Calu3 (cell line): ENCODE data around the gene ITGB7. TPM values are rescaled to one million over a fixed set of nuclear protein-coding genes. Genes with fewer than 3 reads are reported as not detected.
"Not testable (repeated sequence)": the region's sequence is repeated elsewhere in the genome, so short reads cannot be mapped to it uniquely, and the experiment has no call there.

Source experiments
- BruUV-seq: library from RNA; stranded (reverse); fragments of 400-500 nt; replicated peaks from 2 replicates; lab custom pipeline; 2021; lab: Mats Ljungman, UMichigan
- CTCF ChIA-PET: fragments of 300-600 bp; sonication (Branson Sonifier 250); formaldehyde crosslinking; loops from one replicate; lab custom pipeline; 2022; ENCODE audit warnings: antibody characterized with exemption; lab: Charles Lee
- DNase-seq: peaks from one replicate; pipeline ENCODE4 v3.0.0; 2022
- H3K27ac Mint-ChIP-seq: one replicate; pipeline ENCODE4 v1.8.0; 2022; ENCODE audit warnings: mixed read lengths; ENCODE audit not compliant: unreplicated experiment
- H3K27me3 Mint-ChIP-seq: one replicate; pipeline ENCODE4 v1.8.0; 2022; ENCODE audit warnings: mixed read lengths; ENCODE audit not compliant: unreplicated experiment
- H3K36me3 Mint-ChIP-seq: one replicate; pipeline ENCODE4 v1.8.0; 2022; ENCODE audit warnings: mild to moderate bottlenecking, moderate library complexity, mixed read lengths; ENCODE audit not compliant: insufficient read depth, unreplicated experiment
- H3K4me1 Mint-ChIP-seq: one replicate; pipeline ENCODE4 v1.8.0; 2022; ENCODE audit warnings: mild to moderate bottlenecking, low read depth, mixed read lengths; ENCODE audit not compliant: unreplicated experiment
- H3K4me3 Mint-ChIP-seq: one replicate; pipeline ENCODE4 v1.8.0; 2022; ENCODE audit warnings: mild to moderate bottlenecking, low read depth, moderate library complexity, mixed read lengths; ENCODE audit not compliant: unreplicated experiment
- H3K9me3 Mint-ChIP-seq: one replicate; pipeline ENCODE4 v1.8.0; 2022; ENCODE audit warnings: low read depth, mixed read lengths; ENCODE audit not compliant: unreplicated experiment
- CTCF ChIP-seq: fragments of 200-600 bp; IDR thresholded peaks from one replicate; pipeline ENCODE4 v1.8.0; 2022; ENCODE audit warnings: antibody characterized with exemption; ENCODE audit not compliant: unreplicated experiment
- intact Hi-C: fragments of 100-400 bp; cut with micrococcal nuclease; formaldehyde crosslinking; loops from one replicate; pipeline ENCODE4 v1.10.0; 2022; ENCODE audit not compliant: unreplicated experiment
- total RNA-seq: library from RNA; stranded (reverse); gene quantifications from 2 replicates; pipeline ENCODE4 v1.2.3, GENCODE V29; 2022

ITGB7 gene
- total RNA-seq, 1 experiment from 2014 or later = 4.3 TPM

- Mint-ChIP-seq H3K4me3 (no peak overlapping the region), H3K9me3 (no peaks in the 10 kb centered on the region), H3K36me3 (no peaks in the 10 kb centered on the region), H3K27me3 (no peaks in the 10 kb centered on the region), H3K27ac (no peak overlapping the region), H3K4me1 (no peaks in the 10 kb centered on the region)
- DNase-seq = no peak
- intact Hi-C loops = no loop called here
- CTCF ChIA-PET = no interaction called here
- no TSS peak for BruUV-seq
- TF ChIP-seq CTCF = no peak
These were observed 40.2 kb downstream of the ITGB7 start for GRCh38 chr12:53166837-53167236.

GRCh38 chr12:53163008-53163407, 44.0 kb downstream of the ITGB7 start:
- H3K36me3 Mint-ChIP-seq, H3K27ac Mint-ChIP-seq, BruUV-seq, H3K9me3 Mint-ChIP-seq, H3K4me1 Mint-ChIP-seq, H3K27me3 Mint-ChIP-seq, DNase-seq, H3K4me3 Mint-ChIP-seq, intact Hi-C loops, CTCF ChIA-PET: not testable (repeated sequence)

- H3K4me3 Mint-ChIP-seq = no peak overlapping the region
- H3K9me3 Mint-ChIP-seq = no peaks in the 10 kb centered on the region
- DNase-seq = no peak
- BruUV-seq = no TSS peak
- H3K4me1 Mint-ChIP-seq = no peaks in the 10 kb centered on the region
- H3K27ac Mint-ChIP-seq = no peak overlapping the region
- no peak for TF ChIP-seq CTCF
- CTCF ChIA-PET = interaction anchor here (0.6 kb wide), 1 partner anchor 87 kb away, joined by 3 read pairs; no protein-coding TSS in a partner anchor
- intact Hi-C loops = no loop called here
- no peaks in the 10 kb centered on the region for H3K27me3 Mint-ChIP-seq
- H3K36me3 Mint-ChIP-seq = no peaks in the 10 kb centered on the region
These were observed 45.7 kb downstream of the ITGB7 start for GRCh38 chr12:53161119-53161911.

- Mint-ChIP-seq H3K36me3 (no peaks in the 10 kb centered on the region), H3K27ac (no peak overlapping the region), H3K4me3 (no peak overlapping the region), H3K27me3 (no peaks in the 10 kb centered on the region), H3K9me3 (no peaks in the 10 kb centered on the region), H3K4me1 (no peaks in the 10 kb centered on the region)
- TF ChIP-seq CTCF = no peak
- DNase-seq = no peak
- intact Hi-C loops = no loop called here
- no TSS peak for BruUV-seq
- CTCF ChIA-PET = no interaction called here
These were observed 46.4 kb downstream of the ITGB7 start for GRCh38 chr12:53160673-53161072.

- BruUV-seq = no TSS peak
- Mint-ChIP-seq H3K9me3 (no peaks in the 10 kb centered on the region), H3K4me3 (no peak overlapping the region), H3K4me1 (no peaks in the 10 kb centered on the region), H3K36me3 (no peaks in the 10 kb centered on the region), H3K27me3 (no peaks in the 10 kb centered on the region), H3K27ac (no peak overlapping the region)
- TF ChIP-seq CTCF = no peak
- DNase-seq = no peak
- CTCF ChIA-PET = interaction anchor here (0.9 to 1.3 kb wide), 4 partner anchors 20 to 185 kb away, joined by 3 to 5 read pairs (median 4); partner anchors contain the start of genes AAAS and ZNF740
- intact Hi-C loops = no loop called here
These were observed 47.1 kb downstream of the ITGB7 start for GRCh38 chr12:53160000-53160399.
